NCI-H510A treated with DMSO at 0.1 percent for 48 hours (cell line): Measurements from ENCODE around the gene RAPGEF6.
"Not testable (repeated sequence)": the region's sequence is repeated elsewhere in the genome, so short reads cannot be mapped to it uniquely, and the experiment has no call there.

Experiments used
- DNase-seq: peaks from one replicate; lab custom pipeline; 2025; lab: John Stamatoyannopoulos, UW

Gene RAPGEF6

DNA sequence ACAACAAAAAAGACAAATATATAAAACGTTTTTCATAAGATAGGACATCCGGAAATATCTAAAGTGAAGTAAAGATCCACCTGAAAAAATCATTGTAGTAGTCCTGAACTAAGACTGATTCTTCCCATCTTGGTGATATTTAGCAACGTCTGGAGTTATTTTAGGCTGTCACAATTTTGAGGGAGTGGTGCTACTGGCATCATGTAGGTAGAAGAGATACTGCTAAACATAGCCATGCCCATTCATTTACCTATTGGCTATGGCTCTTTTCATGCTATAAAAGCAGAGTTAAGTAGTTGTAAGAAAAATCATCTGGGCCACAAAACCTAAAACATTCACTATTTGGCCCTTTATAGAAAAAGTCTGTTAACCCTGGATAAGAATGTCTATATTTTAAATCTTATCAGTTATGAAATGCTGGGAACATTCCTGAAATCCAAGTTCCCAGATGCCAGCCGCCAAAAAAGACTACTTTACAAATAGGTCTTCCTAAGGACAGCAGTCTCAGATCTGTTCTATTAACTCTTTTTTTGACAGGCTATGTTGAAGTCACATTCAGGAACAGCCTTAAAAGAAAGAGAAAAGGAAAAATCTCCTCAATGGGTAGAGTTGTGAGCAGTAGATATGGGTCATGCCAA is 27.0 kb downstream of the RAPGEF6 start:
- DNase-seq, result no peak

DNA sequence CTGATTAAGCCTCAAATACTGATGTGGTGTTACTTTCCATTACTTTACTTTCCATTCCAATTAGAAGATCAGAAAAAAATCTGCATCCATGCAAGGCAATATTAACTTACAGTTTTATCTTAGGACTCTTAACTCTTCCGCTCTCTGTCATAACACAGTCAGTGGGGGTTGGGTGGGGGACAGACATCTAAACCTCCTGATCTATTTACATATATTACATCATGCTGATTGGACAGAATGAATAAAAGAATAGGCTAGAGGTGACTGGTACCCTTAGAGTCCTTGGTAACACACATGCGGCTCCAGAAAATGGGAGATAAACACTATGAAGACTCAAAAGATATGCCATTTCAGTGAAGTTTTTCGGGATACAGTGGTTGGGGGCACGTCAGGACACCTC is 27.6 kb downstream of the RAPGEF6 start:
- DNase-seq, result no peak

DNA sequence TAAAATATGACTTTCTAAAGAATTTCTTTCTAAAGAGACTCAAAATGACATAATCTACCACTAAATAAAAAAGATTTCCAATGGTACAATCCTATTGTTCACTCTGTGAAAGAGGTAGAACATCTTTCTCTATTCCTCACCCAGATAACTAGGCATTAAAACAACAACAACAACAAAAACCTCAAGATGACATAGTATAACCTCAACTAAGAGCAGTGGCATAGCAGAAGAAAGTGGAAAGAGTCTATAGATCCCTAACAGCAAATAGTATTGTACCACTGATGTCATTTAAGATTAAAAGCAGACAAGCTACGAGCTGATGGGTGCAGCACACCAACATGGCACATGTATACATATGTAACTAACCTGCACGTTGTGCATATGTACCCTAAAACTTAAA is 29.9 kb downstream of the RAPGEF6 start:
- DNase-seq, result no peak

DNA sequence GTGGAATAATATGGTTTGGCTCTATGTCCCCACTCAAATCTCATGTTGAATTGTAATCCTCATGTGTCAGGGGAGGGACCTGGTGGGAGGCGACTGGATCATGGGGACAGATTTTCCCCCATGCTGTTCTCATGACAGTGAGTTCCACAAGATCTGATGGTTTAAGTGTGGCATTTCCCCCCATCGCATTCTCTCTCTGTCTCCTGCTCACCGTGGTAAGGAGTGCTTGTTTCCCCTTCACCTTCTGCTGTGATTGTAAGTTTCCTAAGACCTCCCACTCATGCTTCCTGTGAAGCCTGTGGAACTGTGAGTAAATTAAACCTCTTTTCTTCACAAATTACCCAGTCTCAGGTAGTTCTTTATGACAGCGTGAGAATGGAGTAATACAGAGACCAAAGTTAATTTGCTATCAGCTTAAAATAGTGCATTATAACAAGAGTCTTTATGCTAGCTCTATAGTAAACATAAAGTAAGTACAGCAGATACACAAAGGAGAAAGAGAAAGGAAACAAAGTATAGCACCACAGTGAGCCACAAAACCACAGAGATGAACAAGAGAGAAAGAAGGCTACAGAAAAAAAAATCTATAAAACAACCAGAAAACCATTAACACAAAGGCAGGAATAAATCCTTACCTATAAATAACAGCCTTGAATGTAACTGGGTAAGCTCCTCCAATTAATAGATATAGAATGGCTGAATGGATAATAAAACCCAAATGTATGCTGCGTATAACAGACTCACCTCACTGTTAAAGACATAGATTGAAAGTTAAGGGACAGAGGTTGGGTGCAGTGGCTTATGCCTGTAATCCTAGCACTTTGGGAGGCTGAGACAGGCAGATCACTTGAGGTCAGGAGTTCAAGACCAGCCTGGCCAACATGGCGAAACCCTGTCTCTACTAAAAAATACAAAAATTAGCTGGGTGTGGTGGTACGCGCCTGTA is 39.7 kb downstream of the RAPGEF6 start:
- no peak for DNase-seq

DNA sequence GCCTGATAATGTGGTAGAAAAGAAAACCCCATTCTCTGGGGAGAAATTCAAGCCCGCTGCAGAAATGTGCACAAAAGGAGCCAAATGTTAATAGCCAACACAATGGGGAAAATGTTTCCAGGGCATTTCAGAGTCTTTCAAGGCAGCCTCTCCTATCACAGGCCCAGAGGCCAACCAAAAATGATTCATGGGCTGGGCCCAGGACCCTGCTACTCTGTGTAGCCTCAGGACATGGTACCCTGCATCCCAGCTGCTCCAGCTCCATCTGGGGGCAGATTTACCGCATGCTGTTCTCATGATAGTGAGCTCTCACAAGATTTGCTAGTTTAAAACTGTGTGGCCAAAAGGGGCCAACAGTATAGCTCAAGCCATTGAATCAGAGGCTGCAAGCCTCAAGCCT is 41.1 kb downstream of the RAPGEF6 start:
- DNase-seq, result no peak

DNA sequence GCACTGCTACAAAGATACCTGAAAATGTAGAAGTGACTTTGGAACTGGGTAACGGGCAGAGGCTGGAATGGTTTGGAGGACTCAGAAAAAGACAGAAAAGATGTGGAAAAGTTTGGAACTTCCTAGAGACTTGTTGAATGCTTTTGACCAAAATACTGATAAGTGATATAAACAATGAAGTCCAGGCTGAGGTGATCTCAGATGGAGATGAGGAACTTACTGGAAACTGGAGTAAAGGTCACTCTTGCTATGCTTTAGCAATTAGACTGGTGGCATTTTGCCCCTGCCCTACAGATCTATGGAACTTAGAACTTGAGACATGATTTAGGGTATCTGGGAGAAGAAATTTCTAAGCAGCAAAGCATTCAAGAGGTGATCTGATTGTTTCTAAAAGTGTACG is 41.6 kb downstream of the RAPGEF6 start:
- DNase-seq, result not testable (repeated sequence)

DNA sequence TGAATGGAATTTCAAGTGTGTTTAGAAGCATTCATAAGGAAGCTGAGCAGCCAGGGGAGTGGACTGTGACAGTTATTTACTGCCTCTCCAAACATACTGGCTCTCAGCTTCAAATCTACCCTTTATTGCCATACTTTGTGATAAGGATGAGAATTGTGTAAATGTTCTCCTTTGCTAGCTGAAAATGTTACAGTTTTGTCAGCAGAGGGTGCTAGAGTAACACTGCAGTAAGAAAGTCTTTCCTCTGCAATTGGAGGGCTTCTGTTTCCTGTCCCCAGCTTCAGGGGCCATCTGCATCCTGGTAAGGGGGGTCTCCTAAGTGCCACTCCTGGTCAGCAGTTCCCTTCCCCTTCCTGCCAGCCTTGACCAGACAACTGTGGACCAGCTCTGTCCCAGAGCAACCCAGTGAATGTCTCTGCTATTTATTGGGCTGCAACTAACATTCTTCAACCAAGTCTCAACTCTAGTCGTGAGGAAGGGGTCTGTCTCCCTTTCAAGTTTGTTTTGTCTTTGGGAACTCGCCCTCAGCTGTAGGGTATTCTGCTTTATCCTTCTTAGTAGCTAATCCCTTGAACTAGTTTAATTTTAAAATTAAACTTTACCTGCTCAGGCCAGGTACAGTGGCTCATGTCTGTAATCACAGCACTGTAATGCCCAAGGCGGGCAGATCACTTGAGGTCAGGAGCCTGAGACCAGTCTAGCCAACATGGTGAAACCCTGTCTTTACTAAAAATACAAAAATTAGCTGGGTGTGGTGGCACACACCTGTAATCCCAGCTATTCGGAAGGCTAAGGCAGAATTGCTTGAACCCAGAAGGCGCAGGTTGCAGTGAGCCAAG is 45.3 kb downstream of the RAPGEF6 start:
- DNase-seq, result peak; percentile 25

DNA sequence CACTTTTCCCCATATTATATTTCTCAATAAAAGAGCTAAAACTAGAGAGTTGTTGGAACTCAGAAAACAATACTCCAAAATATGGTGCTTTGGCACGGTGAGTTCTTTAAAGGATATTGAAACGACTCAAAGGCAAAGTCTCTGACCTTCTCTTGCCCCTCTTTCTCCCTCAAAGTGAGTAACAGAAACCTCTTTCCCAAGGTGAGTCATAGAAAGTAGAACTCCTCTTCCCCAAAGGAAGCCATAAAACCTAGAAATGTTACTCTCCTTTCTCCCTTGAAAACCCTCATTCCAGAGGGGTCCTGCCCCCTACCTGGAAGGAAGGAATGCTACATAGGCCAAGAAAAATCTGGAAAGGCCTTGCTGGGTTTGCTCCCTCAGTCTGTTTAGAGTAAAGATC is 47.5 kb downstream of the RAPGEF6 start:
- no peak for DNase-seq

DNA sequence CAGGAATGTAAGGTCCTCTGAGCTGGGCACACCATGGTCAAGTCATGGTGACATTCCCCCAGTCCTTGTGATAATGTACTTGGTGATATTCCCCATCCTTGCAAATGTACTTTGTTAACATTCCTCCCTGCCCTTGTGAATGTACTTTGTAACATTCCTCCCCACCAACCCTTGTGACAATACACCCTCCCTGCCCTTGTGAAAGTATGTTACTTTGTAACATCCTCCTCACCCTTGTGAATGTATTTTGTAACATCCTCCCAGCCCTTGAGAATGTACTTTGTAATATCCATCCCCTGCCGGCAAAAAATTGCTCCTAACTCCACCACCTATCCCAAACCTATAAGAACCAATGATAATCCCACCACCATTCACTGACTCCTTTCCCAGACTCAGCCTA is 53.3 kb downstream of the RAPGEF6 start:
- DNase-seq, result no peak

DNA sequence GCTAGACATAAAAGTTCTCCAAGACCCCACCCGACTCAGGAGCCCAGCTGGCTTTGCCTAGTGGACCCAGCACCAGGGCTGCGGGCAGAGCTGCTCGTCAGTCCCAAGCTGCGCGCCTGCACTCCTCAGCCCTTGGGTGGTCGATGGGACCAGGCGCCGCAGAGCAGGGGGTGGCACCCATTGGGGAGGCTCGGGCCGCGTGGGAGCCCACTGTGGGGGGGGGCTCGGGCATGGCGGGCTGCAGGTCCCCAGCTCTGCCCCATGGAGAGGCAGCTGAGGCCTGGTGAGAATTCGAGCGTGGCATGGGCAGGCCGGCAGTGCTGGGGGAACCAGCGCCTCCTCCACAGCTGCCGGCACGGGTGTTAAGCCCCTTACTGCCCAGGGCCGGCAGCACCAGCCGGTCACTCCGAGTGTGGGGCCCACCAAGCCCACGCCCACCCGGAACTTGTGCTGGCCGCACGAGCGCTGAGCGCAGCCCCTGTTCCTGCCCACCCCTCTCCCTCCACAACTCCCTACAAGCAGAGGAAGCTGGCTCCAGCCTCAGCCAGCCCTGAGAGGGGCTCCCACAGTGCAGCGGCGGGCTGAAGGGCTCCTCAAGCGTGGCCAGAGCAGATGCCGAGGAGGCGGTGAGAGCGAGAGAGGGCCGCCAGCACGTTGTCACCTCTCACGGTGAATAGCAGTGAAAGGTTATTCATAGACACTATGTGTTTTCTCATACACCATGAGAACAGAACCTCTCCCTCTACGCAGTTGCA is 54.9 kb downstream of the RAPGEF6 start:
- no peak for DNase-seq

DNA sequence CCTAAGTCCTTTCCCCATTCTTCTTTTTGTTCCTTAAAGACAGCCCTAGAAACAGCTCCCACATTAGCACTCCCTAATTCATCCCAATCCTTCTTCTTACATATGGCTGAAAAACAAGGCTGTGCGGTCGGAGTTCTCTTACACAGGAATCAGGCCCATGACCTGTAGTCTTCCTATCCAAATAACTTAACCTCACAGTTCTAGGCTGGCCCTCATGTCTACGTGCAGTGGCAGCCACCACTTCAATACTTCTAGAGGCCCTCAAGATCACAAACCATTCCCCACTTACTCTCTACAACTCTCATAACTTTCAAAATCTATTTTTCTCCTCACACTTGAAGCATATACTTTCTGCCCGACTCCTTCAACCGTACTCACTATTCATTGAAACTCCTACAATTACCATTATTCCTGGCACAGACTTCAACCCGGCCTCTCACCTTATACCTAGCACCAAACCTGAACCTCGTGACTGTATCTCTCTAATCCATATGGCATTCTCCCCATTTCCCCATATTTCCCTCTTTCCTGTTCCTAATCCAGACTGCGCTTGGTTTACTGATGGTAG is 59.3 kb downstream of the RAPGEF6 start:
- no peak for DNase-seq

DNA sequence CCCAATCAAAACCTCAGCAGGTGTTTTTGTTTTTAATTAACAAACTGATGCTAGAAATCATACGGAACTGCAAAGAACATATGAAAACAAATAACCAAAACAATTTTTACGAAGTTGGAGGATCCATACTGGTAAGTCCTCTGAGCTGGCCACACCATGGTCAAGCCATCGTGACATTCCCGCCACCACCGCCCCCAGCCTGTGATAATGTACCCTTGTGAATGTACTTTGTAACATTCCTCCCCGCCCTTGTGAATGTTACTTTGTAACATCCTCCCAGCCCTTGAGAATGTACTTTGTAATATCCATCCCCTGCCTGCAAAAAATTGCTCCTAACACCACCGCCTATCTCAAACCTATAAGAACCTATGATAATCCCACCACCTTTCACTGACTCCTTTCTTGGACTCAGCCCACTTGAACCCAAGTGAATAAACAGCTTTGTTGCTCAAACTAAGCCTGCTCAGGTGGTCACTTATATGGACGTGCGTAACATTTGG is 63.3 kb downstream of the RAPGEF6 start:
- DNase-seq, result no peak

DNA sequence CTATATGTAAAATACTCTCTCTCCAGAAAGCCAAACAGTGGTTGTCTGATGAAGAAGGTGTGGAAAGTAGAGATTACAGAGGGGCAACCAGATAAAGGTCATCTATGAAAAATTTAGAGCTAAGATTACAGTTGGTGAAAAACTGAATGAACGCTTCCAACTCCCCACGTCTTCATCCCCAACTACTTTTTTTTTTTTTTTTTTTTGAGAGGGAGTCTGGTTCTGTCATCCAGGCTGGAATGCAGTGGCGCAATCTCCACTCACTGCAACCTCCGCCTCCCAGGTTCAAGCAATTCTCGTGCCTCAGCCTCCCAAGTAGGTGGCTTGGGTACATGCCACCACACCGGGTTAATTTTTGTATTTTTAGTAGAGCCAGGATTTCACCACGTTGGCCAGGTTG is 64.3 kb downstream of the RAPGEF6 start:
- no peak for DNase-seq

DNA sequence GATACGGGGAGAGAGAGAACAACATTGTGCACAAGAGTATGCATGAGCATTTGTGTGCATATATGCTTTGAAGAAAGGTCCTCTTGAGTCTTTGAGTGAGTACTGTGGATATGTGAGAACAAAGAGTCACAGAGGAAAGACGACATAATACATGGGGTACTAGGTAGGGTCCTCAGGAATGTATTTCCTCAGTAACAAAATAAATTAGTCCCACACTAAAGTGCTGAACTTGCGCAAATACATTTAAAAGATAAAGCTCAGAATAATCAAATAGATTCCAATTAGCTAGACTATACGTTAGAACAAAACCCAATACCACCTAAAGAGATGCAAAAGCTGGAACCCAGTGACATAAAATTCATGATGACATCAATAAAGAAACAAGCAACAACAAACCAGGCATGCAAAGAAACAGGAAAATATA is 70.8 kb downstream of the RAPGEF6 start:
- no peak for DNase-seq

DNA sequence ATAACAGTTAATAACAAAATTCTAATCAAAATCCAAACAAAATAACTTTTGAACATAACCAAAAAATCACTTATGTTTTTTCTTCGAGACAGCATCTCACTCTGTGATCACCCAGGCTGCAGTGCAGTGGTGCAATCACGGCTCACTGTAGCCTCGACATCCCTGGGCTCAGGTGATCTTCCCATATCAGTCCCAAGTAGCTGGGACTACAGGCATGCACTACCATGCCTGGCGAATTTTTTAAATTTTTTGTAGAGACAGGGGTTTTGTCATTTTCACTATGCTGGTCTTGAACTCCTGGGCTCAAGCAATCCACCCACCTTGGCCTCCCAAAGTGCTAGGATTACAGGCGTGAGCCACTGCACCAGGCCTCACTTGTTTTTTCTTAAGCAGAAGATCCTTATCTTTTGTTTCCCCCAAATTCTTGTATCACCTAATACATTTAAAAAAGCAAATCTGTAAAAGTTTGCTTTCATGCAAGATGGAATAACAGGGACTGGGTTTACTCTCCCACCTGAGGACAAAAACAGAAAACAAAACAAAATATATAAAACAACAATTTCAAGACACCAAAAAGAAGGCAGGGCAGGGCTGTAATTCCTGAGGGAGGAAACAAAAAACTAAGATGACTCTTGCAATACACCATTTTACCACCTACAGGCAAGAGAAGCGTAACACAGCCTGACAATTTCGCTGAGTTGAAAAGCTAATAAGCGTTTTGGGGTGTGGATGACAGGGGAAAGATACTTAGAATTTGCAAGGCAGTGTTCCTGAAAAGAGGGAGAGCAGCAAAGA is 71.4 kb downstream of the RAPGEF6 start:
- no peak for DNase-seq

DNA sequence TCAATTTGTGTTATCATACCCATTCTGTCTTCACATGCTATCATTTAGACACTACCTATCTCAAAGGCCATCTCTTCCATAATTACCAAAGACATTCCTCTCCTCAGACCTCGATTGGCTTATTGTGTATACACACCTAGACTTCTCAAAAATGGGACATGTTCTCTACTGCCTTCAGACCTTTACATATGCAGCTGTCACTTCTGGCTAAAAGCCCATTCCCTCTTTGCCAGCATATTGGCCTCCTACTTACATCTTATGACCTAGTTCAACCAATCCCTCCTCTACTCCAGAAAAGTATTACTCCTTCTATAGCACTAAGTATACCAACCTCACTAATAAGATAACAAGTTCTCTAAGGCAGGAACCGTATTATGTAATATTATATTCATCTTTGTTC is 84.4 kb downstream of the RAPGEF6 start:
- no peak for DNase-seq

DNA sequence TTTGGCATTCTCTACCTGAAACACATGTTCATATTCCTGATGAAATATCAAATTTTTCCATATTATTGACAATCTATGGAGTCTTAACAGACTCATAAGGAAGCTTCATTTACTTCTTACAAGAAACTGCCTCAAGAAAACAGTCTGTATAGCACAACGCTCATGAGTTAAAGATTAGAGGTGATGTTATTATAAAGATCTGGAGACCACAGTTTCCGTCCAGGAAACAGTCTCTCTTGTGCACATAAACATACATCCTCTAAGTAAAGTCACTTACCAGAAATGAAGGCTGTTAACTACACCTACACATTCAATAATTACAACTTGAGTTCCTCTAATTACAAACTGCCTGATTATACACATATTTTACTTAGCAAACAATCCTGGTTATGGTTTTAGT is 86.9 kb downstream of the RAPGEF6 start:
- no peak for DNase-seq

DNA sequence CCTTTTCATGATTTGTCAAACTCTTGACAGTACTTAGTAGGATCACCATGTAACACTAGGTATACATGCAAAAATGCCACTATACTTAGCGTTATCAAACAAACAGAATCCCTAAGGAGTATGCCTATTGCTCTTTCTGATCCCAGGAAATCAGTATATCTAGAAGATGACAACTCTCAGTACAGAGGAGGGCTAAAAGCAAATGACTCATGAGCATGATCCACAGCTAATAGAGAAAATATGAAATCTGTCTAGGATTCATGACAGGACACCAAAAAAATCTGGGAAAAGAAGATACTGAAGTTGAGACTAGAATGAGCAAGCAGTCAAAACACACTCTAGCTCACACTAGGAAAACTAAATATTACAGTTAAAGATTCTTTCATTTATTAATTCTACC is 89.2 kb downstream of the RAPGEF6 start:
- DNase-seq, result no peak

DNA sequence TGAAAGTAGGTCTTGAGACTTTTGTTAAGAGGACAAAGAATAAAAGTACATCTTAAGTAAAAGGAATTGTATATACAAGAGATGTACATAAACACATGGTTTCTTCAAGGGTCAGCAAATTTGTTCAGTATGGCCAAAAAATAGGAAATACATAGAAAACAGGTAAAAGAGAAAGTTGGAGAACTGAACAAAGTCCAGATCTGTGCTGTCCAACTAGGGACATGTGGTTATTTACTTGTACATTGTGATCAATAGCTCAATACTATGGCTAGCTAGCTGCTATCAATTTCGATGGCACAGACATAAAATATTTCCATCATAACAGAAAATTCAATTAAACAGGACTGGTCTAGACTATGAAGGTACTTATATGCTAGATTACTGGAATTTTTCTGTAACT is 92.3 kb downstream of the RAPGEF6 start:
- no peak for DNase-seq

DNA sequence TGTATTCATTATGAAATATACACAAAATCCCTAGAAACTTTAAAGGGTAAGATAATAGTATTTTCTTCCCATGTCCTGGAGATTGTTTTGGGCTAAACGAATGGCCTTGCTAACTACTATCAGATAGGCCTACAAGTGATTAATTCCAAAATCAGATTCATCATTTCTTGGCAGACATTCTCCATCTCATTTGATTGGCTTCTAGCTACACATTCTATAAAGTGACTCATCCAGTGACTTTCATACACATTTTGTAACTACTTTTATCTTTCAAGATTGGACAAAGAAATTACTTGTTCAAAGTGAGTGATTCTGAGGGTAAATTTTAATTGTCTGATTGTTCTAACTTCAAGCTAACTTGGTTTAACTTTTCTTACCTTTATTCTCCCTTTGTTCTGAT is 93.3 kb downstream of the RAPGEF6 start:
- DNase-seq, result no peak

DNA sequence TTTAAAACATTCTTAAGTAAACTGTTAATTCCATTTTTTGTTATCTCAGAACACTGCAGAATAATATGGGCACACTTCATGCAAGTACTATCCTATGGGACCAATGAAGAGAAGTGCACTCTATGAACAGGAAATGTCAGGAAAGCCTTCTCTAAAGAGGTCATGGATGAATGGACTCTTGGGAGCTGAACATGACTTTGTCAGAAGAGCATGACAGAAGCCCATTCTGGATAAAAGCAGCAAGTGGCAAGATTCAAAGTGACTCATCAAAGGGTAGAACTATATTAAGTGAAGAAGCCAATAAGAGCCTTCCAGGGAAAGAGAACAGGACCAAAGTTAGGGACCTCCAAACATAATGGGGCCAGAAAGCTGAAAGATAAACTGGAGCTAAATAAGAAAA is 94.0 kb downstream of the RAPGEF6 start:
- DNase-seq, result peak; percentile 74
